ENCODE data around the gene RASL11A. TPM values are rescaled to one million over a fixed set of nuclear protein-coding genes. Genes with fewer than 3 reads are reported as not detected.
A peak's percentile ranks its signal among the peaks of the same experiment; 100 is the strongest.

RASL11A gene
- total and polyA plus RNA-seq, 5 experiments from 2014 or later, result 0.20 to 3.3 (median 2.9) TPM

- Mint-ChIP-seq H3K4me1 (peaks cover 14 to 26% (median 24%) of the 10 kb centered on the region in 4 donors), H3K4me3 (peak overlapping the region; percentile 87 to 94 (median 92)), H3K27me3 (peaks cover 0 to 19% (median 3%) of the 10 kb centered on the region in 5 donors), H3K27ac (peak overlapping the region in 9 of 10 donors; percentile 57 to 93 (median 85)), H3K36me3 (peaks cover 0 to 7% (median 0%) of the 10 kb centered on the region in 3 donors), H3K9me3 (no peaks in the 10 kb centered on the region)
- ATAC-seq, result no peak
- no peak for DNase-seq
- POLR2A ChIA-PET, result interaction anchor here (1.4 to 2.6 kb wide), 3 partner anchors 10 to 90 kb away, joined by 4 to 11 read pairs (median 5); no protein-coding TSS in a partner anchor
Observed at GRCh38 chr13:27271570-27272096, 1.0 kb downstream of the RASL11A start.

GRCh38 chr13:27273658-27274425, 3.2 kb downstream of the RASL11A start:
- Mint-ChIP-seq H3K9me3 (no peaks in the 10 kb centered on the region), H3K27ac (peak overlapping the region in 2 of 10 donors; percentile 38 to 81), H3K4me3 (no peak overlapping the region), H3K36me3 (peaks cover 0 to 7% (median 0%) of the 10 kb centered on the region in 3 donors), H3K4me1 (peaks cover 13 to 16% (median 15%) of the 10 kb centered on the region in 4 donors), H3K27me3 (peaks cover 0 to 21% (median 3%) of the 10 kb centered on the region in 5 donors)
- POLR2A ChIA-PET, result interaction anchor here (0.6 to 1.6 kb wide), 3 partner anchors 8 to 1411 kb away, joined by 3 to 8 read pairs (median 6); no protein-coding TSS in a partner anchor
- ATAC-seq (no peak), DNase-seq (no peak)

DNA sequence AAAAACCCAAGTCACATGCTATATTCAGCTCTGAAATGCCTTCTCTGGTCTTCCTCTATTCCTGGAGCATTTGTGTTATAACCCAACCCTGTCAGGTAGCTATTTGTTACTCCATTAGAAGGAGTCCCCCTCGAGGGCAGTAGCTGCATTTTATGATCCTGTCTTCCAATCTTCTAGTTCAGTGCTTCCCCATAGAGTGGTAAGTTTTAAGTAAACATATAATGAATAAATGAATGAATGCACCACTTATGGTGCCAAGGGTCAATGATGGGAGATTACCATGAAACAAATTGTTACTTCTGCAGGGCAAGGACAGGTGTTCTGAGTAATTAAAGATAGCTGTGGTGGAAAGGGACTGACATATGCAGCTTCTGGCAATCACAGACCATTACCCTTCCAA, 4.0 kb downstream of the RASL11A start:
- Mint-ChIP-seq H3K9me3 (no peaks in the 10 kb centered on the region), H3K27ac (no peak overlapping the region), H3K4me3 (no peak overlapping the region), H3K4me1 (peaks cover 14 to 21% (median 20%) of the 10 kb centered on the region in 4 donors), H3K36me3 (peaks cover 0 to 7% (median 0%) of the 10 kb centered on the region in 3 donors), H3K27me3 (peaks cover 0 to 21% (median 3%) of the 10 kb centered on the region in 5 donors)
- DNase-seq (no peak), ATAC-seq (no peak)
- POLR2A ChIA-PET, result interaction anchor here (0.6 to 1.6 kb wide), 3 partner anchors 8 to 12 kb away, joined by 3 read pairs; no protein-coding TSS in a partner anchor

DNA sequence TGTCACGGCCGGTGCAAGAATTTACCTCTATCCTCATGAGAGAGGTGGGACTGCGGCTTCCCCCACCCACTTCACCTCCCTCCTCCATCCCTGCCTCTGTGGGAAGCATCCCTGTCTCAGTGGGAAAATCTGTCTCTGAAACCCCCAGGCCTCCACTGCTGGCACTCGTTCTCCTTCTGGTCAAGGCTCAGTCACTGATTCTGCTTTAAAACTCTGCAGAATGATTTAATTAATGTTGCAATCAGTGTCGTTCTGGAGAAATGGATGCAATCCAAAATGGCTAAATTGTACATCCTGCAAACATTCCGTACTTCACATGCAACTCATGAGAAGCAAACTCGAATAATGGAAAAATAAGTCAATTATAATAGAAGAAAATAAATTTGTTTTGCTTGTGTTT, 5.6 kb downstream of the RASL11A start:
- H3K4me1 Mint-ChIP-seq, result peaks cover 9 to 15% (median 13%) of the 10 kb centered on the region in 4 donors
- H3K4me3 Mint-ChIP-seq, result no peak overlapping the region
- no peak overlapping the region for H3K27ac Mint-ChIP-seq
- ATAC-seq, result no peak
- no peak for DNase-seq
- POLR2A ChIA-PET, result no interaction called here
- no peaks in the 10 kb centered on the region for H3K9me3 Mint-ChIP-seq
- H3K27me3 Mint-ChIP-seq, result peaks cover 0 to 19% (median 3%) of the 10 kb centered on the region in 5 donors
- peaks cover 0 to 7% (median 0%) of the 10 kb centered on the region in 3 donors for H3K36me3 Mint-ChIP-seq

- Mint-ChIP-seq H3K36me3 (no peaks in the 10 kb centered on the region), H3K27ac (peak overlapping the region in 1 of 10 donors; percentile 50), H3K4me3 (no peak overlapping the region), H3K4me1 (peaks cover 5 to 8% (median 6%) of the 10 kb centered on the region in 4 donors), H3K27me3 (peaks cover 0 to 11% (median 0%) of the 10 kb centered on the region in 5 donors), H3K9me3 (no peaks in the 10 kb centered on the region)
- POLR2A ChIA-PET, result no interaction called here
- ATAC-seq (no peak), DNase-seq (no peak)
Observed at GRCh38 chr13:27279506-27279905, 8.9 kb downstream of the RASL11A start.

GRCh38 chr13:27280009-27280656, 9.5 kb downstream of the RASL11A start:
- POLR2A ChIA-PET, result no interaction called here
- H3K4me1 Mint-ChIP-seq, result peaks cover 5 to 8% (median 6%) of the 10 kb centered on the region in 4 donors
- DNase-seq, result no peak
- H3K27me3 Mint-ChIP-seq, result peaks cover 0 to 10% (median 0%) of the 10 kb centered on the region in 5 donors
- ATAC-seq, result no peak
- no peak overlapping the region for H3K4me3 Mint-ChIP-seq
- H3K9me3 Mint-ChIP-seq, result no peaks in the 10 kb centered on the region
- H3K27ac Mint-ChIP-seq, result peak overlapping the region in 3 of 10 donors; percentile 3 to 43 (median 18)
- no peaks in the 10 kb centered on the region for H3K36me3 Mint-ChIP-seq

GRCh38 chr13:27280841-27281240, 10.2 kb downstream of the RASL11A start:
- peaks cover 0 to 4% (median 0%) of the 10 kb centered on the region in 5 donors for H3K27me3 Mint-ChIP-seq
- no peak overlapping the region for H3K27ac Mint-ChIP-seq
- DNase-seq (no peak), ATAC-seq (no peak)
- H3K9me3 Mint-ChIP-seq, result no peaks in the 10 kb centered on the region
- no peak overlapping the region for H3K4me3 Mint-ChIP-seq
- peaks cover 5 to 9% (median 6%) of the 10 kb centered on the region in 4 donors for H3K4me1 Mint-ChIP-seq
- POLR2A ChIA-PET, result no interaction called here
- H3K36me3 Mint-ChIP-seq, result no peaks in the 10 kb centered on the region

DNA sequence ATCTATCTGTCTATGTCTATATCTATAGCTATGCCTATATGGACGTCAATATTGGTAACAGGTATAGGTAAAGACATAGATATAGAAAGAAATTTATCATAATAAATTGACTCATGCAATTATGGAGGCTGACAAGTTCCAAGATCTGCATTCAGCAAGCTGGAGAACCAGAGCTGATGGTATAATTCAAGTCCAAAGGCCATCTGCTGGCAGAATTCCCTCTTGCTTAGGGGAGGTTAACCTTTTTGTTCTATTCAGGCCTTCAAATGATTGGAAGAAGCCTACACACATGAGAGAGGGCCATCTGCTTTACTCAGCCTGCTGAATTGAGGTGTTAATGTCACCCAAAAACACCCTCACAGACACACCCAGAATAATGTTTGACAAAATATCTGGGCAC, 10.8 kb downstream of the RASL11A start:
- H3K36me3 Mint-ChIP-seq, result no peaks in the 10 kb centered on the region
- ATAC-seq (no peak), DNase-seq (no peak)
- no peak overlapping the region for H3K4me3 Mint-ChIP-seq
- POLR2A ChIA-PET, result interaction anchor here (0.6 kb wide), 1 partner anchor 1010 kb away, joined by 4 read pairs; no protein-coding TSS in a partner anchor
- peaks cover 5 to 9% (median 6%) of the 10 kb centered on the region in 4 donors for H3K4me1 Mint-ChIP-seq
- H3K27ac Mint-ChIP-seq, result no peak overlapping the region
- H3K27me3 Mint-ChIP-seq, result peaks cover 0 to 2% (median 0%) of the 10 kb centered on the region in 5 donors
- H3K9me3 Mint-ChIP-seq, result no peaks in the 10 kb centered on the region

- Mint-ChIP-seq H3K4me1 (peaks cover 4 to 9% (median 6%) of the 10 kb centered on the region in 4 donors), H3K4me3 (no peak overlapping the region), H3K36me3 (no peaks in the 10 kb centered on the region), H3K27me3 (peaks cover 0 to 2% (median 0%) of the 10 kb centered on the region in 5 donors), H3K27ac (peak overlapping the region in 1 of 10 donors; percentile 47), H3K9me3 (no peaks in the 10 kb centered on the region)
- ATAC-seq, result no peak
- DNase-seq, result no peak
- POLR2A ChIA-PET, result no interaction called here
Observed at GRCh38 chr13:27283906-27284493, 13.4 kb downstream of the RASL11A start.

GRCh38 chr13:27288392-27288791, 17.8 kb downstream of the RASL11A start:
- H3K27ac Mint-ChIP-seq, result no peak overlapping the region

DNA sequence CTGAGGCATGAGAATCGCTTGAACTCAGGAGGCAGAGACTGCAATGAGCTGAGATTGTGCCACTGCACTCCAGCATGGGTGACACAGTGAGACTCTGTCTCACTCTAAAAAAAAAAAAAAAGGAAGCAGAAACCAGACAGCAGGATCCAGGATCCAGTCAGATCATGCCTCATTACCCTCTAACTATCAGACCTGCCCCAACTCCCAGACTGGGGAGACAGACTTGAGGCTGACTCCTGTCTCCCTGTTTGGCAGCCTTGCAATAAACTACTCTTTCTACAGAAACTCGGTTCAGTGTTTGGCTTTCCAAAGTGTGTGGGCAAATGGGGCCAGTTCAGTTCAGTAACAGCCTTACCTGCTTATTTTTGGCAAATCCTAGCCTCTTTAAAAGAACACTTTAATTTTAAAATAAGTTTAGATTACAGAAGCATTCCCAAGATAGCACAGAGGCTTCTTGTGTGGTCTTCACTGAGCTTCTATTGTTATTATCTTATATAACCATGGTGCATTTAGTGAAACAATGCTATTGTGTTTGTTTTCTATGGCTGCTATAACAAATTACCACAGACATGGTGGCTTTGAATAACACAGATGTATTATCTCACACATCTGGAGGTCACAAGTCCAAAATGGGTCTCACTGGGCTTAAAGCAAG, 18.5 kb downstream of the RASL11A start:
- POLR2A ChIA-PET, result no interaction called here
- no peak for ATAC-seq
- Mint-ChIP-seq H3K27ac (no peak overlapping the region), H3K36me3 (no peaks in the 10 kb centered on the region), H3K9me3 (no peaks in the 10 kb centered on the region), H3K4me3 (no peak overlapping the region), H3K4me1 (peaks cover 15 to 23% (median 20%) of the 10 kb centered on the region in 4 donors), H3K27me3 (no peaks in the 10 kb centered on the region)
- DNase-seq, result no peak

More at GRCh38 chr13:27288392-27288791, 17.8 kb downstream of the RASL11A start:
- no peaks in the 10 kb centered on the region for H3K9me3 Mint-ChIP-seq
- DNase-seq (no peak), ATAC-seq (no peak)
- H3K4me1 Mint-ChIP-seq, result peaks cover 11 to 16% (median 13%) of the 10 kb centered on the region in 4 donors
- no peak overlapping the region for H3K4me3 Mint-ChIP-seq
- H3K36me3 Mint-ChIP-seq, result no peaks in the 10 kb centered on the region
- POLR2A ChIA-PET, result no interaction called here
- no peaks in the 10 kb centered on the region for H3K27me3 Mint-ChIP-seq

- DNase-seq (no peak), ATAC-seq (no peak)
- Mint-ChIP-seq H3K4me1 (peaks cover 18 to 39% (median 35%) of the 10 kb centered on the region in 4 donors), H3K36me3 (no peaks in the 10 kb centered on the region), H3K4me3 (no peak overlapping the region), H3K9me3 (no peaks in the 10 kb centered on the region), H3K27me3 (no peaks in the 10 kb centered on the region), H3K27ac (peak overlapping the region in 2 of 10 donors; percentile 25 to 61)
- POLR2A ChIA-PET, result no interaction called here
Observed at GRCh38 chr13:27290715-27291114, 20.1 kb downstream of the RASL11A start.
